GM19099 (cell line): ENCODE results near the gene TMUB2.

Source experiments
- POLR2A ChIP-seq: IDR thresholded peaks from 3 replicates; pipeline ENCODE4 v1.6.1; 2011; ENCODE audit warnings: low read depth; ENCODE audit not compliant: insufficient read length; ENCODE audit errors: extremely low read depth

TMUB2 gene

DNA sequence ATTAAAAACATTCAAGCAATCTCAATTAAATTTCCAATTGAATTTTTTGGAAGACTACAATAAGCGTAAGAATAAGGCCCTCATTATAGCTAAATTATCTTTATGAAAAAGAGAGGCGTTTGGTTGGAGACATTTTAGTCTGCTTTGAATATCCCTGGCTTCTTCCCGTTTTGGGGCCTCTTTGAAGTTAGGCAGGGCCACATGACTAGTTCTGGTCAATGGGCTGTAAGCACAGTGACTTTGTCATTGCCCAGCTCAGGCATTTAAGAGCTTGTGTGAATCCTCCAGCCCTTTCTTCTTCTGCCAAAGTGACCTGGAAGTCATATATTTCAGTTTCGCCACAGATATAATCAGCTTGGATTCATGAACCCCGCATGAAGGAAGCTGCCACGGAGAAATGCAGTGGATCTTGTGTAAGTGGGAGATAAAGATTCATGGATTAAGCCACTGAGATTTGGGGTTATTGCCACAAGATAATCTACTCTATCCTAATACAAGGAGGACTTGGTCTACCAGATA, 54.4 kb downstream of the TMUB2 start:
- no peak for TF ChIP-seq POLR2A
